ENCODE data around the gene RXFP4. TPM values are rescaled to one million over a fixed set of nuclear protein-coding genes. Genes with fewer than 3 reads are reported as not detected.
A peak's percentile ranks its signal among the peaks of the same experiment; 100 is the strongest.

RXFP4 gene
- total and polyA plus RNA-seq, 9 of the 15 experiments (the other 6 are each of a cell fraction or from before 2014, with no cell fraction given): 0.64 TPM; not detected in 8

GRCh38 chr1:155970531-155971167 lies 29.2 kb downstream of the RXFP4 start (continued):
- no peak for TF ChIP-seq NFE2L1 (tag; IDR thresholded peaks at IDR 0.05; ENCODE audit: borderline replicate concordance, low read depth)
- TF ChIP-seq ASH1L (IDR thresholded peaks at IDR 0.05; ENCODE audit: borderline replicate concordance, low read depth, partially characterized antibody): no peak
- TF ChIP-seq CXXC5 (CRISPR knock-in tag; IDR thresholded peaks at IDR 0.05): peak; percentile 39; the same call in 1 of the 2 replicates
- no peak for TF ChIP-seq ZBTB17 (CRISPR knock-in tag; IDR thresholded peaks at IDR 0.05)
- peak; percentile 38; the same call in 1 of the 2 replicates for TF ChIP-seq ZEB2 (IDR thresholded peaks at IDR 0.05)
- TF ChIP-seq ARNT (IDR thresholded peaks at IDR 0.05): 0 out of 4 replicates have a peak, but pooled peaks of 1 of the 2 experiments have one; percentile 27
- no peak for TF ChIP-seq SMARCC2 (IDR thresholded peaks at IDR 0.05; ENCODE audit: low read depth)
- no peak; the same call in 1 of the 2 replicates for TF ChIP-seq TCF3 (CRISPR knock-in tag; IDR thresholded peaks at IDR 0.05)
- TF ChIP-seq SUPT5H (IDR thresholded peaks at IDR 0.05): 0 out of 2 replicates have a peak, but pooled peaks have one; percentile 35
- TF ChIP-seq TBP (optimal IDR thresholded peaks at IDR 0.05; ENCODE audit: low read depth, low read length): no peak
- TF ChIP-seq NFRKB (IDR thresholded peaks at IDR 0.05; ENCODE audit: low read depth): peak; percentile 47; the same call in 1 of the 2 replicates
- no peak for TF ChIP-seq MTF1 (CRISPR knock-in tag; IDR thresholded peaks at IDR 0.05; ENCODE audit: borderline replicate concordance)
- TF ChIP-seq RUNX1 (IDR thresholded peaks at IDR 0.05; ENCODE audit: low read depth): peak; percentile 46; the same call in 1 of the 2 replicates
- TF ChIP-seq WHSC1 (IDR thresholded peaks at IDR 0.05; ENCODE audit: low read length): no peak
- no peak for TF ChIP-seq HNRNPK (IDR thresholded peaks at IDR 0.05; ENCODE audit: low read depth, low read length, poor library complexity, severe bottlenecking)
- no peak for TF ChIP-seq DIDO1 (tag; IDR thresholded peaks at IDR 0.05; ENCODE audit: low read depth)
- TF ChIP-seq ETS1 (conservative IDR thresholded peaks at IDR 0.05; ENCODE audit: control insufficient read depth, low read depth, low read length): no peak
- no peak for TF ChIP-seq NEUROD1 (IDR thresholded peaks at IDR 0.05; ENCODE audit: borderline replicate concordance, low read depth, low read length, partially characterized antibody)
- no peak for TF ChIP-seq HINFP (tag; conservative IDR thresholded peaks at IDR 0.05; ENCODE audit: low read depth)
- TF ChIP-seq SRSF1 (IDR thresholded peaks at IDR 0.05; ENCODE audit: low read depth, low read length): no peak
- TF ChIP-seq ZNF639 (CRISPR knock-in tag; conservative IDR thresholded peaks at IDR 0.05 in 1 of 2, IDR thresholded peaks at IDR 0.05 in 1 of 2): peak in 1 of 2 experiments; percentile 34; a peak in 1 of 4 replicates
- no peak for TF ChIP-seq ZNF444 (CRISPR knock-in tag; IDR thresholded peaks at IDR 0.05)
- no peak for TF ChIP-seq TSC22D4 (tag; IDR thresholded peaks at IDR 0.05)
- TF ChIP-seq POLR3G (IDR thresholded peaks at IDR 0.05; ENCODE audit: extremely low read depth, insufficient read length, insufficient replicate concordance): no peak
- TF ChIP-seq NR2C1 (IDR thresholded peaks at IDR 0.05): no peak
- TF ChIP-seq NR2C1 (tag; IDR thresholded peaks at IDR 0.05): peak; percentile 35; the same call in 1 of the 2 replicates
